ENCODE results near the gene KCNA10. TPM values are rescaled to one million over a fixed set of nuclear protein-coding genes. Genes with fewer than 3 reads are reported as not detected.

Gene KCNA10
- total and polyA plus RNA-seq, 2 donors (not counting 1 experiment from before 2014, with no cell fraction given) = not detected

DNA sequence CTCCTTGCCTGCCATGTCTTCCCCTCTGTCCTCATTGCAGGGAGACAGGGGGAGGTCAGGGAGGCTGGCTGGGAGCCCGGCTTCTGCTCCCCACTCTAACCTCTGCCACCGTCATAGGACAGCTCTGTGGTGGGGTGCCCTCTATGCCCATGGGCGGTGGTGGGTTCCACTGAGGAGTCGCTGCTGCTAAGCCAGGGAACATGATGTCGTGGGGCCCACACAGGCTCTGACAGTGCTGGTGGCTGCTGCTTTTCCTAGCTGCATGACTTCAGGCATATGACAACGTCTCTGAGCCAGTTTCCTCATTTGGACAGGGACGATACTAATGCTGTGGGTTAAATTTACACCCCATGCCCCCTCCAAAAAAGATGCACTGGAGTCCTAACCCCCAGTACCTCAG is 14.7 kb downstream of the KCNA10 start:
- Histone ChIP-seq H3K9ac (ENCODE audit: insufficient read depth, low read length) (no peak overlapping the region), H3K4me1 (ENCODE audit: control insufficient read depth, extremely low read depth, insufficient read depth, low read length) (no peaks in the 10 kb centered on the region), H4K20me1 (ENCODE audit: control insufficient read depth, extremely low read depth, insufficient read depth, low read length) (no peaks in the 10 kb centered on the region), H3K27ac (ENCODE audit: insufficient read depth, low read length) (no peak overlapping the region), H3K9me3 (ENCODE audit: control insufficient read depth, insufficient read depth, low read depth, low read length) (no peaks in the 10 kb centered on the region), H3K79me2 (ENCODE audit: control insufficient read depth, insufficient read depth, low read length) (no peaks in the 10 kb centered on the region), H3K4me3 (replicated peaks in 1 of 4; ENCODE audit: control extremely low read depth in 1 of 4, insufficient read depth in 1 of 4, low read depth in 3 of 4, low read length in 4 of 4) (no peak overlapping the region), H3K36me3 (ENCODE audit: control insufficient read depth, insufficient read depth, low read length) (no peaks in the 10 kb centered on the region), H2AFZ (ENCODE audit: low read length) (no peak overlapping the region), H3K4me2 (ENCODE audit: extremely low read depth, insufficient read depth, low read length) (no peak overlapping the region), H3K27me3 (ENCODE audit: control insufficient read depth, insufficient read depth, low read length) (peaks cover 4% of the 10 kb centered on the region)
- no peak for DNase-seq (ENCODE audit: low read depth in 2 of 2)
- TF ChIP-seq EZH2 (IDR thresholded peaks at IDR 0.05; ENCODE audit: low read length, missing control alignments) = no peak
- TF ChIP-seq, protein P1, sequence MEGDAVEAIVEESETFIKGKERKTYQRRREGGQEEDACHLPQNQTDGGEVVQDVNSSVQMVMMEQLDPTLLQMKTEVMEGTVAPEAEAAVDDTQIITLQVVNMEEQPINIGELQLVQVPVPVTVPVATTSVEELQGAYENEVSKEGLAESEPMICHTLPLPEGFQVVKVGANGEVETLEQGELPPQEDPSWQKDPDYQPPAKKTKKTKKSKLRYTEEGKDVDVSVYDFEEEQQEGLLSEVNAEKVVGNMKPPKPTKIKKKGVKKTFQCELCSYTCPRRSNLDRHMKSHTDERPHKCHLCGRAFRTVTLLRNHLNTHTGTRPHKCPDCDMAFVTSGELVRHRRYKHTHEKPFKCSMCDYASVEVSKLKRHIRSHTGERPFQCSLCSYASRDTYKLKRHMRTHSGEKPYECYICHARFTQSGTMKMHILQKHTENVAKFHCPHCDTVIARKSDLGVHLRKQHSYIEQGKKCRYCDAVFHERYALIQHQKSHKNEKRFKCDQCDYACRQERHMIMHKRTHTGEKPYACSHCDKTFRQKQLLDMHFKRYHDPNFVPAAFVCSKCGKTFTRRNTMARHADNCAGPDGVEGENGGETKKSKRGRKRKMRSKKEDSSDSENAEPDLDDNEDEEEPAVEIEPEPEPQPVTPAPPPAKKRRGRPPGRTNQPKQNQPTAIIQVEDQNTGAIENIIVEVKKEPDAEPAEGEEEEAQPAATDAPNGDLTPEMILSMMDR (conservative IDR thresholded peaks at IDR 0.05 in 1 of 2, IDR thresholded peaks at IDR 0.05 in 1 of 2; ENCODE audit: low read depth in 1 of 2, low read length in 2 of 2) = no peak

DNA sequence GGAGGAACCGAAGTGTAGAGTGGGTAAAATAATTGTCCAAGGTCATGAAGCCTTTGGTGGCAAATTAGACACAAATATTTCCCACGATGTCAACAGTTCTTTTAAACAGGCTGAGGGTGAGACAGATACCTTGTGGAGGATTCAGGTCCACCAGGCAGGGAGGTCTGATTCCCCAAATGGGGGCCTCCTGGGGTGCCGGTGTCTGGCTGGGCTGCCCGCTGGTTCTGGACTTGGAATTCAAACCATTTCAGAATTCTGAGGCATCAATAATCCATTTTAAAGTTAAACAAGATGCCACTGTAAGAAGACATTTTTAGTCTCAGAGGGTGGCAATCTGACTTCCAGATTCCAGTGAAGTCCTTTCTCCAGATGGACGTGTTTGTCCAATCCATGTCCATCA is 15.5 kb downstream of the KCNA10 start:
- H3K79me2 ChIP-seq (ENCODE audit: control insufficient read depth, insufficient read depth, low read length) = no peaks in the 10 kb centered on the region
- no peaks in the 10 kb centered on the region for H4K20me1 ChIP-seq (ENCODE audit: control insufficient read depth, extremely low read depth, insufficient read depth, low read length)
- no peak overlapping the region for H2AFZ ChIP-seq (ENCODE audit: low read length)
- H3K9ac ChIP-seq (ENCODE audit: insufficient read depth, low read length) = no peak overlapping the region
- peaks cover 4% of the 10 kb centered on the region for H3K27me3 ChIP-seq (ENCODE audit: control insufficient read depth, insufficient read depth, low read length)
- no peak overlapping the region for H3K4me3 ChIP-seq (replicated peaks in 1 of 4; ENCODE audit: control extremely low read depth in 1 of 4, insufficient read depth in 1 of 4, low read depth in 3 of 4, low read length in 4 of 4)
- no peak overlapping the region for H3K27ac ChIP-seq (ENCODE audit: insufficient read depth, low read length)
- DNase-seq (ENCODE audit: low read depth in 2 of 2) = no peak
- no peak overlapping the region for H3K4me2 ChIP-seq (ENCODE audit: extremely low read depth, insufficient read depth, low read length)
- H3K9me3 ChIP-seq (ENCODE audit: control insufficient read depth, insufficient read depth, low read depth, low read length) = no peaks in the 10 kb centered on the region
- no peaks in the 10 kb centered on the region for H3K4me1 ChIP-seq (ENCODE audit: control insufficient read depth, extremely low read depth, insufficient read depth, low read length)
- no peak for TF ChIP-seq EZH2 (IDR thresholded peaks at IDR 0.05; ENCODE audit: low read length, missing control alignments)
- TF ChIP-seq, protein P1 (conservative IDR thresholded peaks at IDR 0.05 in 1 of 2, IDR thresholded peaks at IDR 0.05 in 1 of 2; ENCODE audit: low read depth in 1 of 2, low read length in 2 of 2) = no peak
- no peaks in the 10 kb centered on the region for H3K36me3 ChIP-seq (ENCODE audit: control insufficient read depth, insufficient read depth, low read length)

DNA sequence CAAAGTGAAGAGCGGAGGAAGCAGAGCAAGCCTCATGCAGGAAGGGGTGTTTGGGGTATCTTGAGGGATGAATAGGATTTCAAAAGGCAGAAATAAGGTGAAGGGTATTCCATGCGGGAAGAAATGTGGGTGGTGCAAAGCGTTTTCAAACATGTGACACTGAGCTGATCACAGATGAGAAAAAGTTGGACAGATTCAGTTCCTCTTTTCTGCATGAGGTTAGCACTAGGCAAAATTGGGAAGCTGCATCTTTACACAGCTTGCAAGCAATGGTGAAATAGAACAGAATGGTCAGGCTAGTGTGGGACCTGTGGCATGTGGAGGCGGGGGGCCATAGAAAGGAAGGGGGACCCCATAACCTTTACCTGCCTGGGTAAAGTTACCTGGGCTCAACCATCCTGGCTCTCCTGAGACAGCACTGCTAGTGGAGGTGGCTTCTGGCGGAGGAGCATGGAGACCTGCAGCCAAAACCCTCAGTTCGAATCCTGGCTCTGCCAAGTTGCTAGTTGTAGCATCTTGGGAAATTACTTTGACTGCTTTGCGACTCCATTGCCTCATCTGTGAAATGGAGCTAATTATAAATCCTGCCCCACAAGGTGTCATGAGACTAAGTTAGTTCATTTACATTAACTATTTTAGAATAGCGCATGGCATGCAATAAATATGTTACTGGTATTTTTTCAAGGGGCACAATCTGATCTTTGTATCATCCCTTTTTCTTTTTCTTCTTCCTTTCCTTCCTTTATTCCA is 16.4 kb downstream of the KCNA10 start:
- Histone ChIP-seq H2AFZ (ENCODE audit: low read length) (no peak overlapping the region), H3K9me3 (ENCODE audit: control insufficient read depth, insufficient read depth, low read depth, low read length) (no peaks in the 10 kb centered on the region), H3K36me3 (ENCODE audit: control insufficient read depth, insufficient read depth, low read length) (no peaks in the 10 kb centered on the region), H3K79me2 (ENCODE audit: control insufficient read depth, insufficient read depth, low read length) (no peaks in the 10 kb centered on the region), H3K9ac (ENCODE audit: insufficient read depth, low read length) (no peak overlapping the region), H3K4me1 (ENCODE audit: control insufficient read depth, extremely low read depth, insufficient read depth, low read length) (no peaks in the 10 kb centered on the region), H3K27ac (ENCODE audit: insufficient read depth, low read length) (no peak overlapping the region), H4K20me1 (ENCODE audit: control insufficient read depth, extremely low read depth, insufficient read depth, low read length) (no peaks in the 10 kb centered on the region), H3K27me3 (ENCODE audit: control insufficient read depth, insufficient read depth, low read length) (peaks cover 4% of the 10 kb centered on the region), H3K4me2 (ENCODE audit: extremely low read depth, insufficient read depth, low read length) (no peak overlapping the region), H3K4me3 (replicated peaks in 1 of 4; ENCODE audit: control extremely low read depth in 1 of 4, insufficient read depth in 1 of 4, low read depth in 3 of 4, low read length in 4 of 4) (no peak overlapping the region)
- no peak for DNase-seq (ENCODE audit: low read depth in 2 of 2)
- TF ChIP-seq, protein P1 (conservative IDR thresholded peaks at IDR 0.05 in 1 of 2, IDR thresholded peaks at IDR 0.05 in 1 of 2; ENCODE audit: low read depth in 1 of 2, low read length in 2 of 2) = no peak
- no peak for TF ChIP-seq EZH2 (IDR thresholded peaks at IDR 0.05; ENCODE audit: low read length, missing control alignments)
